OCI-LY1 (cell line): ENCODE data around the gene DIP2C.

ENCODE experiments used
- H2AFZ ChIP-seq: fragments of 200-600 bp; sonication (generic), shearing (Covaris generic); 2 replicates; pipeline ENCODE4 v1.6.0; 2014; ENCODE audit warnings: antibody characterized with exemption, mild to moderate bottlenecking, low read length
- H3F3A ChIP-seq: fragments of 200-600 bp; sonication (generic), shearing (Covaris generic); 2 replicates; pipeline ENCODE4 v1.6.0; 2014; ENCODE audit warnings: mild to moderate bottlenecking, antibody characterized with exemption, low read length, moderate library complexity; ENCODE audit not compliant: insufficient read depth
- H3K27ac ChIP-seq: fragments of 200-600 bp; sonication (generic); 2 replicates; pipeline ENCODE4 v1.5.1; 2014; ENCODE audit warnings: low read length, mixed run types, mild to moderate bottlenecking, low read depth; ENCODE audit not compliant: poor library complexity, severe bottlenecking
- H3K27me3 ChIP-seq: fragments of 200-600 bp; sonication (generic); 2 replicates; pipeline ENCODE4 v1.6.0; 2014; ENCODE audit warnings: antibody characterized with exemption, mild to moderate bottlenecking, low read length, moderate library complexity; ENCODE audit not compliant: insufficient read depth
- H3K36me3 ChIP-seq: fragments of 200-600 bp; sonication (generic); 2 replicates; pipeline ENCODE4 v1.6.1; 2014; ENCODE audit warnings: mild to moderate bottlenecking, antibody characterized with exemption, low read length, moderate library complexity, mixed read lengths; ENCODE audit not compliant: insufficient read depth
- H3K4me1 ChIP-seq: fragments of 200-600 bp; sonication (generic); 2 replicates; pipeline ENCODE4 v1.5.1; 2014; ENCODE audit warnings: mild to moderate bottlenecking, low read length, moderate library complexity; ENCODE audit not compliant: insufficient read depth, severe bottlenecking
- H3K4me2 ChIP-seq: fragments of 200-600 bp; sonication (generic), shearing (Covaris generic); 2 replicates; pipeline ENCODE4 v1.6.1; 2014; ENCODE audit warnings: low read length
- H3K4me3 ChIP-seq: fragments of 200-600 bp; sonication (generic); 2 replicates; pipeline ENCODE4 v1.5.1; 2014; ENCODE audit warnings: low read length, low read depth, mild to moderate bottlenecking, mixed read lengths; ENCODE audit not compliant: poor library complexity, severe bottlenecking
- H3K79me2 ChIP-seq: fragments of 200-600 bp; shearing (Covaris generic); 2 replicates; pipeline ENCODE4 v1.6.1; 2016; ENCODE audit warnings: mixed run types, low read length, mixed read lengths; ENCODE audit not compliant: insufficient read depth
- H3K9ac ChIP-seq: fragments of 200-600 bp; sonication (generic), shearing (Covaris generic); 2 replicates; pipeline ENCODE4 v1.6.1; 2014; ENCODE audit warnings: mild to moderate bottlenecking, low read length, mixed read lengths
- H3K9me2 ChIP-seq: fragments of 200-600 bp; sonication (generic), shearing (Covaris generic); 2 replicates; pipeline ENCODE4 v1.6.1; 2014; ENCODE audit warnings: low read depth, mild to moderate bottlenecking, low read length, mixed read lengths
- H3K9me3 ChIP-seq: fragments of 200-600 bp; shearing (Covaris generic); 2 replicates; pipeline ENCODE4 v1.6.1; 2014; ENCODE audit warnings: low read length, mixed read lengths
- H4K20me1 ChIP-seq: fragments of 200-600 bp; sonication (generic), shearing (Covaris generic); 2 replicates; pipeline ENCODE4 v1.6.0; 2016; ENCODE audit warnings: mild to moderate bottlenecking, low read length; ENCODE audit not compliant: insufficient read depth
- EZH2 ChIP-seq: fragments of 200-600 bp; sonication (generic), shearing (Covaris generic); IDR thresholded peaks from 2 replicates; pipeline ENCODE4 v1.8.0; 2017; ENCODE audit warnings: borderline replicate concordance, mixed run types, mild to moderate bottlenecking, antibody characterized with exemption, low read length, moderate library complexity, mixed read lengths
- TF ChIP-seq, protein P1 (sequence below): fragments of 200-600 bp; sonication (generic), shearing (Covaris generic); IDR thresholded peaks from 2 replicates; pipeline ENCODE4 v1.5.1; 2017; ENCODE audit warnings: mild to moderate bottlenecking, antibody characterized with exemption, low read length, moderate library complexity, mixed read lengths

The DIP2C gene

GRCh38 chr10:373015-373414, 316.5 kb downstream of the DIP2C start:
- no peaks in the 10 kb centered on the region for H4K20me1 ChIP-seq

GRCh38 chr10:372566-372965, 316.9 kb downstream of the DIP2C start:
- H3K27me3 ChIP-seq = no peaks in the 10 kb centered on the region
- peak overlapping the region; percentile 98 for H3K27ac ChIP-seq
- H3K4me1 ChIP-seq = peaks cover 71% of the 10 kb centered on the region
- TF ChIP-seq, protein P1, sequence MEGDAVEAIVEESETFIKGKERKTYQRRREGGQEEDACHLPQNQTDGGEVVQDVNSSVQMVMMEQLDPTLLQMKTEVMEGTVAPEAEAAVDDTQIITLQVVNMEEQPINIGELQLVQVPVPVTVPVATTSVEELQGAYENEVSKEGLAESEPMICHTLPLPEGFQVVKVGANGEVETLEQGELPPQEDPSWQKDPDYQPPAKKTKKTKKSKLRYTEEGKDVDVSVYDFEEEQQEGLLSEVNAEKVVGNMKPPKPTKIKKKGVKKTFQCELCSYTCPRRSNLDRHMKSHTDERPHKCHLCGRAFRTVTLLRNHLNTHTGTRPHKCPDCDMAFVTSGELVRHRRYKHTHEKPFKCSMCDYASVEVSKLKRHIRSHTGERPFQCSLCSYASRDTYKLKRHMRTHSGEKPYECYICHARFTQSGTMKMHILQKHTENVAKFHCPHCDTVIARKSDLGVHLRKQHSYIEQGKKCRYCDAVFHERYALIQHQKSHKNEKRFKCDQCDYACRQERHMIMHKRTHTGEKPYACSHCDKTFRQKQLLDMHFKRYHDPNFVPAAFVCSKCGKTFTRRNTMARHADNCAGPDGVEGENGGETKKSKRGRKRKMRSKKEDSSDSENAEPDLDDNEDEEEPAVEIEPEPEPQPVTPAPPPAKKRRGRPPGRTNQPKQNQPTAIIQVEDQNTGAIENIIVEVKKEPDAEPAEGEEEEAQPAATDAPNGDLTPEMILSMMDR = no peak
- no peak for TF ChIP-seq EZH2
- no peaks in the 10 kb centered on the region for H3K79me2 ChIP-seq
- no peaks in the 10 kb centered on the region for H3K9me3 ChIP-seq
- no peaks in the 10 kb centered on the region for H3K9me2 ChIP-seq
- no peak overlapping the region for H2AFZ ChIP-seq
- peaks cover 87% of the 10 kb centered on the region for H3K36me3 ChIP-seq
- H4K20me1 ChIP-seq = no peaks in the 10 kb centered on the region
- no peak overlapping the region for H3K4me3 ChIP-seq
- H3K4me2 ChIP-seq = no peak overlapping the region
- H3K9ac ChIP-seq = no peak overlapping the region
- no peaks in the 10 kb centered on the region for H3F3A ChIP-seq

More at GRCh38 chr10:373015-373414, 316.5 kb downstream of the DIP2C start:
- TF ChIP-seq, protein P1 = no peak
- TF ChIP-seq EZH2 = no peak
- peaks cover 91% of the 10 kb centered on the region for H3K36me3 ChIP-seq
- no peaks in the 10 kb centered on the region for H3K9me3 ChIP-seq
- H3K27ac ChIP-seq = peak overlapping the region; percentile 98
- no peaks in the 10 kb centered on the region for H3K79me2 ChIP-seq
- H3K27me3 ChIP-seq = no peaks in the 10 kb centered on the region
- no peak overlapping the region for H2AFZ ChIP-seq
- no peak overlapping the region for H3K4me3 ChIP-seq
- H3K4me2 ChIP-seq = no peak overlapping the region
- no peaks in the 10 kb centered on the region for H3F3A ChIP-seq
- no peaks in the 10 kb centered on the region for H3K9me2 ChIP-seq
- H3K4me1 ChIP-seq = peaks cover 69% of the 10 kb centered on the region
- no peak overlapping the region for H3K9ac ChIP-seq

GRCh38 chr10:371515-371914, 318.0 kb downstream of the DIP2C start:
- Histone ChIP-seq H3K4me2 (no peak overlapping the region), H3K4me1 (peaks cover 81% of the 10 kb centered on the region), H3K36me3 (peaks cover 81% of the 10 kb centered on the region), H3K27ac (peak overlapping the region; percentile 98), H4K20me1 (no peaks in the 10 kb centered on the region), H3K4me3 (no peak overlapping the region), H3K9me2 (no peaks in the 10 kb centered on the region), H3K9me3 (no peaks in the 10 kb centered on the region), H3K9ac (peak overlapping the region; percentile 1; the same call in 1 of the 2 replicates), H3K27me3 (no peaks in the 10 kb centered on the region), H3K79me2 (no peaks in the 10 kb centered on the region), H3F3A (no peaks in the 10 kb centered on the region), H2AFZ (no peak overlapping the region)
- TF ChIP-seq, protein P1 = no peak
- no peak for TF ChIP-seq EZH2
